ENCODE data around the gene UBE2V1.

- no peak for TF ChIP-seq CTCF (conservative IDR thresholded peaks at IDR 0.05; ENCODE audit: low read length)
- no peak for TF ChIP-seq EZH2phosphoT487 (IDR thresholded peaks at IDR 0.05; ENCODE audit: borderline replicate concordance, low read depth, low read length)
Observed at GRCh38 chr20:50036703-50037102, 76.2 kb downstream of the UBE2V1 start.
